Suprapubic skin (tissue), 4 donors: ENCODE measurements around the gene HIVEP2. TPM values are rescaled to one million over a fixed set of nuclear protein-coding genes. Genes with fewer than 3 reads are reported as not detected.

Source experiments
- DNase-seq, 2 donors: peaks; one replicate each; pipeline ENCODE4 v3.0.0-alpha.2; 2019; ENCODE audit warnings: low spot score in 2 of 2
- H3K27ac ChIP-seq: fragments of 200-600 bp; sonication (generic); one replicate; pipeline ENCODE4 v1.5.1; 2019
- H3K27me3 ChIP-seq: fragments of 200-600 bp; sonication (generic); one replicate; pipeline ENCODE4 v1.5.1; 2019
- H3K36me3 ChIP-seq: fragments of 200-600 bp; sonication (generic); one replicate; pipeline ENCODE4 v1.5.1; 2019
- H3K4me1 ChIP-seq: fragments of 200-600 bp; sonication (generic); one replicate; pipeline ENCODE4 v1.5.1; 2019
- H3K4me3 ChIP-seq: fragments of 200-600 bp; sonication (generic); one replicate; pipeline ENCODE4 v1.5.1; 2019; ENCODE audit warnings: mild to moderate bottlenecking
- H3K9me3 ChIP-seq: fragments of 200-600 bp; sonication (generic); one replicate; pipeline ENCODE4 v1.5.1; 2019
- CTCF ChIP-seq, 2 donors: fragments of 200-600 bp in 1 of 2; fragments of 450-650 bp in 1 of 2; sonication (generic) in 1 of 2; IDR thresholded peaks; one replicate each; pipeline ENCODE4 v1.5.1; 2016 to 2019; ENCODE audit warnings: antibody characterized with exemption in 2 of 2, mild to moderate bottlenecking in 1 of 2, moderate library complexity in 1 of 2
- EP300 ChIP-seq: sonication (generic); formaldehyde crosslinking; IDR thresholded peaks from one replicate; pipeline ENCODE4 v1.6.1; 2017; ENCODE audit warnings: antibody characterized with exemption
- POLR2A ChIP-seq, 2 donors: fragments of 450-650 bp; IDR thresholded peaks; one replicate each; pipeline ENCODE4 v1.6.1; 2017; ENCODE audit warnings: antibody characterized with exemption in 2 of 2, mild to moderate bottlenecking in 2 of 2, moderate library complexity in 2 of 2
- POLR2AphosphoS5 ChIP-seq, 3 donors: sonication (generic); formaldehyde crosslinking; IDR thresholded peaks; one replicate each; pipeline ENCODE4 v1.6.1; 2017; ENCODE audit warnings: antibody characterized with exemption in 3 of 3
- WGBS: methylation state at CpG from one replicate; pipeline ENCODE4 v1.1.5; 2018; 5-methylcytosine and 5-hydroxymethylcytosine counted together
- total RNA-seq, 4 donors: library from RNA; depleted of rRNA; stranded (reverse); fragments of >200 nt; gene quantifications; one replicate each; pipeline ENCODE4 v1.1.0, GENCODE V29; 2016

The HIVEP2 gene
- total RNA-seq, 4 donors from 2014 or later: 23.6 to 31.3 (median 25.6) TPM

- H3K27ac ChIP-seq: peak overlapping the region; percentile 75
- DNase-seq: peak; percentile 88 to 92
- H3K4me3 ChIP-seq: peak overlapping the region; percentile 57
- WGBS: 11% methylated on average over 15 of the region's 75 CpGs
- H3K36me3 ChIP-seq: no peaks in the 10 kb centered on the region
- peaks cover 16% of the 10 kb centered on the region for H3K4me1 ChIP-seq
- H3K9me3 ChIP-seq: no peaks in the 10 kb centered on the region
- TF ChIP-seq EP300 (no peak), POLR2AphosphoS5 (IDR thresholded peaks at IDR 0.05) (peak in 1 of 3 donors; percentile 54), POLR2A (IDR thresholded peaks at IDR 0.05) (peak in 1 of 2 donors; percentile 69)
- no peaks in the 10 kb centered on the region for H3K27me3 ChIP-seq
Measured at GRCh38 chr6:142926494-142927270, 18.3 kb downstream of the HIVEP2 start.

GRCh38 chr6:142926177-142926493, 18.8 kb downstream of the HIVEP2 start:
- 60% methylated on average over 2 of the region's 2 CpGs for WGBS
- Histone ChIP-seq H3K9me3 (no peaks in the 10 kb centered on the region), H3K36me3 (no peaks in the 10 kb centered on the region), H3K27ac (peak overlapping the region; percentile 75), H3K4me1 (peaks cover 16% of the 10 kb centered on the region), H3K4me3 (peak overlapping the region; percentile 57), H3K27me3 (no peaks in the 10 kb centered on the region)
- no peak for TF ChIP-seq EP300
- no peak for TF ChIP-seq POLR2A (IDR thresholded peaks at IDR 0.05)
- no peak for TF ChIP-seq CTCF (IDR thresholded peaks at IDR 0.05)
- TF ChIP-seq POLR2AphosphoS5 (IDR thresholded peaks at IDR 0.05): no peak
- no peak for DNase-seq

- no peaks in the 10 kb centered on the region for H3K9me3 ChIP-seq
- no peak for TF ChIP-seq EP300
- TF ChIP-seq CTCF (IDR thresholded peaks at IDR 0.05): no peak
- no peak for TF ChIP-seq POLR2A (IDR thresholded peaks at IDR 0.05)
- no peak for TF ChIP-seq POLR2AphosphoS5 (IDR thresholded peaks at IDR 0.05)
- no peak for DNase-seq
- H3K27me3 ChIP-seq: no peaks in the 10 kb centered on the region
- WGBS: 91% methylated on average over 7 of the region's 7 CpGs
- no peak overlapping the region for H3K27ac ChIP-seq
- no peaks in the 10 kb centered on the region for H3K36me3 ChIP-seq
- no peak overlapping the region for H3K4me3 ChIP-seq
- peaks cover 16% of the 10 kb centered on the region for H3K4me1 ChIP-seq
Measured at GRCh38 chr6:142925575-142926110, 19.3 kb downstream of the HIVEP2 start.

GRCh38 chr6:142918339-142919042, 26.5 kb downstream of the HIVEP2 start:
- no peak for DNase-seq
- Histone ChIP-seq H3K4me3 (no peak overlapping the region), H3K27ac (no peak overlapping the region), H3K36me3 (no peaks in the 10 kb centered on the region), H3K4me1 (no peaks in the 10 kb centered on the region), H3K9me3 (no peaks in the 10 kb centered on the region), H3K27me3 (no peaks in the 10 kb centered on the region)
- no peak for TF ChIP-seq CTCF (IDR thresholded peaks at IDR 0.05)
- WGBS: 83% methylated on average over 9 of the region's 9 CpGs

- Histone ChIP-seq H3K27me3 (no peaks in the 10 kb centered on the region), H3K36me3 (no peaks in the 10 kb centered on the region), H3K9me3 (no peaks in the 10 kb centered on the region), H3K4me3 (no peak overlapping the region), H3K4me1 (no peaks in the 10 kb centered on the region), H3K27ac (no peak overlapping the region)
- DNase-seq: no peak
- TF ChIP-seq CTCF (IDR thresholded peaks at IDR 0.05) (no peak), POLR2A (IDR thresholded peaks at IDR 0.05) (no peak), EP300 (no peak)
- 92% methylated on average over 1 of the region's 1 CpG for WGBS
Measured at GRCh38 chr6:142916881-142917280, 28.1 kb downstream of the HIVEP2 start.
